Measurements from ENCODE around the gene HSD11B2. TPM values are rescaled to one million over a fixed set of nuclear protein-coding genes. Genes with fewer than 3 reads are reported as not detected.

HSD11B2 gene
- total and polyA plus RNA-seq, 2 donors (not counting 3 experiments of a cell fraction or from before 2014, with no cell fraction given): 0.10 TPM; not detected in 1

- TF ChIP-seq CTCF (IDR thresholded peaks at IDR 0.05; ENCODE audit: extremely low read depth in 1 of 2, insufficient read depth in 1 of 2, low read depth in 1 of 2, low read length in 2 of 2) (no peak), MAX (IDR thresholded peaks at IDR 0.05; ENCODE audit: insufficient read depth, insufficient read length) (no peak), POLR2AphosphoS5 (IDR thresholded peaks at IDR 0.05; ENCODE audit: insufficient read depth, low read depth, low read length) (no peak), POLR2A (IDR thresholded peaks at IDR 0.05; ENCODE audit: low read depth, low read length) (no peak), MYC (IDR thresholded peaks at IDR 0.05; ENCODE audit: low read depth, low read length) (no peak), EZH2 (IDR thresholded peaks at IDR 0.05; ENCODE audit: borderline replicate concordance, low read depth, low read length, severe bottlenecking) (no peak), GATA2 (IDR thresholded peaks at IDR 0.05; ENCODE audit: insufficient read depth, insufficient read length, low read depth, low read length) (no peak), FOS (IDR thresholded peaks at IDR 0.05; ENCODE audit: borderline replicate concordance, insufficient read depth, low read length) (no peak), JUN (IDR thresholded peaks at IDR 0.05; ENCODE audit: borderline replicate concordance, insufficient read depth, insufficient read length, low read depth) (no peak)
- intact Hi-C loops (cut with micrococcal nuclease) (no loop called here), dilution Hi-C loops (cut with MboI; ENCODE audit: extremely low pct_ligation_motif_present, low sequenced_read_pairs) (no loop called here)
- POLR2A ChIA-PET: no interaction called here
- Histone ChIP-seq H3K4me1 (ENCODE audit: control insufficient read depth, extremely low read depth, insufficient read depth, low read length) (no peaks in the 10 kb centered on the region), H3K9me3 (replicated peaks; ENCODE audit: control insufficient read depth, insufficient read depth, low read length) (no peaks in the 10 kb centered on the region), H3K27me3 (ENCODE audit: control insufficient read depth in 2 of 2, insufficient read depth in 2 of 2, low read length in 2 of 2) (peaks cover 20 to 33% of the 10 kb centered on the region in 2 experiments), H3K27ac (ENCODE audit: insufficient read depth, low read depth, low read length) (no peak overlapping the region), H4K20me1 (replicated peaks; ENCODE audit: control insufficient read depth, extremely low read depth, insufficient read depth, low read length) (no peaks in the 10 kb centered on the region), H3K79me2 (ENCODE audit: control insufficient read depth, insufficient read depth, low read length) (no peaks in the 10 kb centered on the region), H3K4me3 (replicated peaks in 1 of 3; ENCODE audit: insufficient read depth in 1 of 3, low read depth in 1 of 3, low read length in 3 of 3) (no peak overlapping the region), H3K9ac (replicated peaks; ENCODE audit: extremely low read depth, insufficient read depth, low read length) (no peak overlapping the region), H3K4me2 (ENCODE audit: insufficient read depth, low read length) (no peak overlapping the region), H3K36me3 (ENCODE audit: control insufficient read depth in 2 of 2, extremely low read depth in 1 of 2, insufficient read depth in 2 of 2, low read length in 2 of 2) (no peaks in the 10 kb centered on the region), H3K9me1 (replicated peaks; ENCODE audit: control insufficient read depth, extremely low read depth, insufficient read depth, low read length) (no peaks in the 10 kb centered on the region), H2AFZ (ENCODE audit: low read depth, low read length) (no peak overlapping the region)
- no TSS peak for BruUV-seq (replicated peaks)
- CTCF ChIA-PET: interaction anchor here (0.9 to 9.0 kb wide), 5 partner anchors 11 to 163 kb away, joined by 3 to 201 read pairs (median 4); no protein-coding TSS in a partner anchor
- DNase-seq (ENCODE audit: low read depth, low spot score) (no peak), FAIRE-seq (no peak)
These were observed 7.2 kb upstream of the HSD11B2 start for GRCh38 chr16:67423611-67424260.
